SIG-M5 (cell line): Measurements from ENCODE around the gene KCNN1.
"Not testable (repeated sequence)": the region's sequence is repeated elsewhere in the genome, so short reads cannot be mapped to it uniquely, and the experiment has no call there.

ENCODE experiments used
- DNase-seq: peaks from one replicate; lab custom pipeline; 2025; lab: John Stamatoyannopoulos, UW

Gene KCNN1

GRCh38 chr19:17969096-17969792 is 2.3 kb downstream of the KCNN1 start:
- no peak for DNase-seq

- DNase-seq: no peak
These were observed 5.3 kb downstream of the KCNN1 start for GRCh38 chr19:17972230-17972629.

- no peak for DNase-seq
These were observed 6.9 kb downstream of the KCNN1 start for GRCh38 chr19:17973759-17974158.

- no peak for DNase-seq
These were observed 7.6 kb downstream of the KCNN1 start for GRCh38 chr19:17974551-17974950.

- DNase-seq: no peak
These were observed 8.1 kb downstream of the KCNN1 start for GRCh38 chr19:17975032-17975431.

GRCh38 chr19:17977021-17977420 is 10.1 kb downstream of the KCNN1 start:
- DNase-seq: no peak

- no peak for DNase-seq
These were observed 10.6 kb downstream of the KCNN1 start for GRCh38 chr19:17977488-17977887.

- no peak for DNase-seq
These were observed 14.7 kb downstream of the KCNN1 start for GRCh38 chr19:17981611-17982010.

GRCh38 chr19:17982430-17982829 is 15.5 kb downstream of the KCNN1 start:
- no peak for DNase-seq

- DNase-seq: no peak
These were observed 18.3 kb downstream of the KCNN1 start for GRCh38 chr19:17985037-17985818.

- DNase-seq: not testable (repeated sequence)
These were observed 19.7 kb downstream of the KCNN1 start for GRCh38 chr19:17986569-17986968.

- DNase-seq: no peak
These were observed 21.3 kb downstream of the KCNN1 start for GRCh38 chr19:17988161-17988560.

- DNase-seq: no peak
These were observed 22.7 kb downstream of the KCNN1 start for GRCh38 chr19:17989425-17990094.

GRCh38 chr19:17993076-17993813 is 26.3 kb downstream of the KCNN1 start:
- DNase-seq: no peak

GRCh38 chr19:17996826-17997316 is 30.0 kb downstream of the KCNN1 start:
- DNase-seq: no peak

- DNase-seq: no peak
These were observed 31.3 kb downstream of the KCNN1 start for GRCh38 chr19:17997969-17998826.

- DNase-seq: no peak
These were observed 31.9 kb downstream of the KCNN1 start for GRCh38 chr19:17998827-17999150.

- DNase-seq: no peak
These were observed 33.0 kb downstream of the KCNN1 start for GRCh38 chr19:17999684-18000479.

GRCh38 chr19:18000480-18000914 is 33.6 kb downstream of the KCNN1 start:
- DNase-seq: no peak
